Activated T-cell treated with anti-CD3 and anti-CD28 coated beads for 24 hours (primary cell): ENCODE results near the gene CBFA2T3.
"Not testable (repeated sequence)": the region's sequence is repeated elsewhere in the genome, so short reads cannot be mapped to it uniquely, and the experiment has no call there.

Source experiments
- DNase-seq: peaks from one replicate; pipeline ENCODE4 v3.0.0-alpha.2; 2020; ENCODE audit warnings: low read depth

The CBFA2T3 gene

GRCh38 chr16:88908307-88908706 is 68.7 kb downstream of the CBFA2T3 start:
- no peak for DNase-seq

DNA sequence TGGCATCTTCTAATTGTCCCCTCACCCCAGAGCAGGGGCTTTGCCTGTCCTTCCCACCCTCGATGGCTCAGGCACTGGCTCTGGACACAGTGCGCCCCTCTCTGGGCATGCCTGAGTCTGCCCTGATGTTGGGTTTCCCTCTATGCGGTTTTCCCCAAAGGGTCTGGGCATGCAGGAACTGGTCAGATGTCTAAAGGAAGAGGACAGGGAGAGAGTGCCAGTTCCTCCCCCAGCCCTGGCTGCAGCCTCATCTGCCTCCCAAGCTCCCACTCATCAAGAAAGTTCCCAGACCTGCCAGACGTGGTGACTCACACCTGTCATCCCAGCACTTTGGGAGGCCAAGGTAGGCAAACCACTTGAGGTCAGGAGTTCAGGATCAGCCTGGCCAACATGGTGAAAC is 69.2 kb downstream of the CBFA2T3 start:
- no peak for DNase-seq

GRCh38 chr16:88906535-88907105 is 70.4 kb downstream of the CBFA2T3 start:
- DNase-seq, result no peak

DNA sequence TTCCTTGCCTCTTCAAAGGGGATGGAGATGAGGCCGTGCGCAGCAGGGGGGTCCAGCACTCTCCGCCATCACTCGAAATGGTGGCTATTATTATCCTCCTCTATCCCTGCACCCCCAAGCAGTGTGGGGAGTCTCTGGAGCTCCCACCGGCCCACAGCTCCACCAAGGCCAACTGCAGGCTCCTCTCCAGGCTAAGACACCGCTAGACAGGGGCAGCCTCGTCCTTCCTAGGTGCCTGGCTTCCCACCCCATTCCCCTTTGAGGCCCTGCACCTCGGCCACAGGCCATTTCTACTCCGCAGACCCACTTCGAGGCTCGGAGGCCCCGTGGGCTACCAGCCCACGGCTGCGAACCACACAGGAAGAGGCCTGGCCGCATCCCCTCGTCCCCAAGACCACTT is 71.0 kb downstream of the CBFA2T3 start:
- DNase-seq, result no peak

GRCh38 chr16:88905563-88905962 is 71.4 kb downstream of the CBFA2T3 start:
- DNase-seq, result no peak

- DNase-seq, result no peak
Measured at GRCh38 chr16:88904676-88905365, 72.2 kb downstream of the CBFA2T3 start.

- no peak for DNase-seq
Measured at GRCh38 chr16:88903267-88903666, 73.7 kb downstream of the CBFA2T3 start.

- DNase-seq, result no peak
Measured at GRCh38 chr16:88902744-88903143, 74.3 kb downstream of the CBFA2T3 start.

DNA sequence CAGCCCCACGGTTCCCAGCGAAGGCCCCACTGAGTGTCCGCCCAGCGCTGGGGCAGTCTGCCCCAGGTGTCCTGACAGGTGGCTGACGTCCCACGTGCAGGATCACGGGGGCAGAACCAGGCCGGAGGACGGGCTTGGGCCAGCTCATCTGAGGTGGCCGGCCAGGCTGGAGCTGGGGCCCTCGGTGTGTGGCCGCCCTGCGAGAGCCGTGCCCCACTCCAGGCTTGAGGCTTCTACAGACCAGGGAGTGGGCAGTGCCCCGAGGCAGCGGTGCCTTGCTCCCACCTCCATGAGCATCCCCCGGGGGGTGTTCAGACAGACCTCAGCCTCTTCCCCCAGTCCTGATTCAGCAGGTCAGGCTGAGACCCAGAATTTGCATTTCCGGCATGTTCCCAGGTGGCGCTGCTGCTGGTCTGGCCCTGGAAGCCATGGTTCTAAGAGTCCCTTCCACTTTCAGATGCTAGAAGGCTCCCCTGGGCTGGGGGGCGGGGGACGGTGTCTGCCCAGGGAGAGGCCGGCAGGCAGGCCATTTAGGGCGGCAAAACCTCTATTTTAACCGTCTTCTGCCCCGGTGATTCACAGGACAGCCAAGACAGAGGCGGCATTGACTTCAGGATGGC is 75.2 kb downstream of the CBFA2T3 start:
- no peak for DNase-seq

DNA sequence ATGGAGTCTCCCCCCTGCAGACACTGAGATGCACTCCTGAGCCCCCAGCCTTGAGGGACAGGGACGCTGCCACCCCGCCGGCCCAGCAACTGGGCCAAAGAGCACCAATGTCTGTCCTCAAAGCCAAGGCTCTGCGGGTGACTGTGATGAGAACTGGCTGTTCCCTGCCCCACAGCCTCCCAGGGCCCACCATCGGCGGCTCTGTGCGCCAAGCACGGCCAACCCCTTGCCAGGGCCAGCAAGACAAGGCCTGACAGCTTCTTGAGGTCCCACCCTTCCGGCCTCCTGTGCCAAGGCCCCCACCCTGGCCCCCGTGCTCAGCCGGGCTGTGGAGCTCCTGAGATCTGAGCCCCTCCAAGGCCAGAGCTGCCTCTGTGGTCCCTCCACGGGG is 76.3 kb downstream of the CBFA2T3 start:
- no peak for DNase-seq

DNA sequence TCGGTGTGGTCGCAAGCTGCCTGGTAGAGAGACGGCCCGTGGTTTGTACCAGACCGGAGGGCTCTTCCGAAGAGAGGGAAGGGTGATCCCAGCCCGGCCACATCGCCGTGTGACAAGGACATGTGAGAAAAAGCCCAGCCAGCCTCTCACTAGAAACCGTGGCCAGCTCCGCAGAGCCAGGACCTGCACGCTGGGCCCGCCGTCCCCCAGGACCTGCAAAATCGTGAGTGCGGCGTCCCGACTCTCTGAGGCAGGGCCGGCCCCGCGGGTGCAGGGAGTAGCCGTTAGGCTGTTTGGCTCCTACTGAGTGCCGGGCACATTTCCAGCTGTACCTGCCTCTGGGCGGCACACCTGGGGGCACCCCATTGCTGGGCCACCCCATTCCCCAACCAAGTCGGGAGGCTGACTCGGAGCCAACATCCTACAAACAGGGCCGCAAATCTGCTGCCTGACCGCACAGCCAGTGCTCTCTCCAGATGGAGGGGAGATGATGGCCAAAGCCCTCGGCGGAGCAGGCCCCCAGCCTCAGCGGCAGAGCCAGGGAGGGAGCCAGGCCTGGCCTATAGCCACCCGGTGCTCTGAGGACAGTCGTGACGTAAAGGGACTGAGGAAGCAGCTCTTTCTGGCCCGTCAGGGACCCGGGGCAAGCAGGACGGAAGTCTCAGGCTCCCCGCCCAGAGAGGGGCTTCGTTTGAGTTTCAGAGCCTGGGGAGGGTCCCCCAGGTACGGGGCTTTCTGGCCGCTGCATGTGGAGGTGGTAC is 76.9 kb downstream of the CBFA2T3 start:
- DNase-seq, result no peak

GRCh38 chr16:88897696-88898425 is 79.1 kb downstream of the CBFA2T3 start:
- DNase-seq, result no peak

DNA sequence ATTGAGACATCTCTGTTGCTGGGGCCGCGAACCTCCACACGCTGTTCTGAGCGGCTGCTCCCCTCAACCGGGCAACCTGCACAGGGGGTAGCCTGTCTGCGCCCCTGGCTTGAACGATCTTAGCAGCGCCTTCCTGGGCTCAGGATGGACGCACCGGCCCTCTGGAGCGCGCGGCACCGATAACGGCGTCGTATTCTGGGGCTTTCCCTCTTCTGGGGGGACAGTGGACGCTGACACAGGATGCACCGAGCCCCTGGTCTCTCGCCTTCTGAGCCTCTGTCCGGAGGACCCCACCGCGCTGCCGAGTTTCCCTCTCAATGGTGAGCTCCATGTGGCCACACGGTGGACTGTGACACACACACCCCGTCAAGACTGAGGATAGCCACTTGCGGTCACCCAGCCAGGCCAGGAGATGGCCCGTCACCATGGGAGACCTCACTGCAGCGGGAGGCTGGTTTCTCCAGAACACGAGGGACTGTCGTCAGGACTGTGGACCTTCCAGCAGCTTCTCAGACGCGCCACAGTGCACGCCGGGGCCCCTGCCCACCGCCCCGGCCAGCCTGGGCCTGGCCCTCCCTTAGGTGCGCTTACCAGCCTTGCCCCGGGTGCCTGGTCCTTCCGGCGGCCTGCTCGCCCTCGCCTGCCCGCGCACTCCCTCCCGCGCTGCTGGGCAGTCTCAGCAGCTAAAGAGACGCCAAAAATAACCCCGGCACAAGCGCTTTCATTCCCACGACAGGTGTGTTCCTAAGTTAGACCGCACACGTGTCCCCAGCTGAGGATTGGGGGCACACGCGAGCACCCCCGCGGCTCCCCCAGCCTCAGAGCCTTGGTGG is 80.6 kb downstream of the CBFA2T3 start:
- DNase-seq, result no peak

GRCh38 chr16:88895335-88895734 is 81.7 kb downstream of the CBFA2T3 start:
- no peak for DNase-seq

DNA sequence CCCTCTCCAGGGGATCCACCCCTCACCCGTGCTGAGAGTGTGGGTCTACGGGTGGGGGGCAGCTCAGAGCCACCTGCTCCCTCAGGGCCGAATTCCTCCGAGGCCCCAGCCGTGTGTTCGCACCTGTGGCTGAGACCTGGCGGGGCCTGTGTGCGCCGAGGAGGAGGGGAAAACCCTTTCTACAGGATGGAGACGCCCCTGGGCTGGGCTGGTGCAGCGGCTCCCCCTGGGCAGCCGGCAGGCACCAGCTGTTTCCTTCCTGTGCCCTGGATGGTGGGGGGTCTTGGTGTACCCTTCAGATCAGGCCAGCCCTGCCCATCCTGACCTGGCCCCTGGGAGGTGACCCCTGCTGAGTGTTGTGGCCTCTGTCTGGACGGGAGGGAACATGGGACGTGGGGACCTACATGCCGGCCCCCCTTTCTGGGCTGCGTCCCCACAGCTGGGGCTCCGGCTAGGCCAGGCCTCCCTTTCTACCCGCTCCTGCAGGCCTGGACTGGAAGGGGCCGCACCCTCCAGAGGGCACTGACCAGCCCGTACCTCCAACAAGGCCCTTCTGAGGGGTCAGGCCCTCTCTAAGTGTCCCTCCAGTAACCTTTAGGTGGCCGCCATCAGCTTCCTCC is 82.2 kb downstream of the CBFA2T3 start:
- no peak for DNase-seq

GRCh38 chr16:88894266-88894665 is 82.7 kb downstream of the CBFA2T3 start:
- DNase-seq, result not testable (repeated sequence)

- no peak for DNase-seq
Measured at GRCh38 chr16:88893127-88893968, 83.7 kb downstream of the CBFA2T3 start.

DNA sequence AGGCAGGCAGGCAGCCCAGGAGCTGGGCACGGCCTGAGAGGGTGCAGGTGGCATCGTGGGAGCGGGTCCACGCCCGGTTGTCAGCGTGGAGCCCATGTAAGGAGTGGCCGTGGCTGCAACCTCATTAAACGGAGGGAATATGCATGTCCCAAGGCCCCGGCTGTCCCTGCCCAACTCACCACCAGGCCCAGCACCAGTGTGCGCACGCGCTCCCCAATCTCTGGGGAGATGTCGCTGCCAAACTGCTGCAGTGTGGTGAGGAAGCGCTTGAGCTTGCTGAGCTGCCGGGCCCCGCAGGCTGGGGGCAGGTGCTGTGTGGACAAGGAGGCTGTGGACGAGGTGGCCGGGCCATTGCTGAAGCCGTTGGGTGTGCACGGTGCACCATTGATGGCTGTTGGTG is 84.9 kb downstream of the CBFA2T3 start:
- DNase-seq, result no peak

- no peak for DNase-seq
Measured at GRCh38 chr16:88891083-88891482, 85.9 kb downstream of the CBFA2T3 start.
